Right lobe of liver (tissue), 4 donors: ENCODE data around the gene BCL10.

Experiments used
- POLR2A ChIP-seq: fragments of 450-650 bp; IDR thresholded peaks from one replicate; pipeline ENCODE4 v1.6.1; 2017; ENCODE audit warnings: antibody characterized with exemption, mild to moderate bottlenecking
- TF ChIP-seq, protein P1 (sequence below), 4 donors: fragments of 200-600 bp in 3 of 4; fragments of 450-650 bp in 1 of 4; IDR thresholded peaks; one replicate each; pipeline versions ENCODE4 v1.5.1 to v1.8.0; 2016 to 2022; ENCODE audit warnings: antibody characterized with exemption in 4 of 4, mild to moderate bottlenecking in 2 of 4
- donor health status: DM: no; HTN: no; CAD: no.
- donor health status: DM: no; HTN: no; CAD: no.
- donor health status: DM: no; HTN: yes; CAD: no.

DNA sequence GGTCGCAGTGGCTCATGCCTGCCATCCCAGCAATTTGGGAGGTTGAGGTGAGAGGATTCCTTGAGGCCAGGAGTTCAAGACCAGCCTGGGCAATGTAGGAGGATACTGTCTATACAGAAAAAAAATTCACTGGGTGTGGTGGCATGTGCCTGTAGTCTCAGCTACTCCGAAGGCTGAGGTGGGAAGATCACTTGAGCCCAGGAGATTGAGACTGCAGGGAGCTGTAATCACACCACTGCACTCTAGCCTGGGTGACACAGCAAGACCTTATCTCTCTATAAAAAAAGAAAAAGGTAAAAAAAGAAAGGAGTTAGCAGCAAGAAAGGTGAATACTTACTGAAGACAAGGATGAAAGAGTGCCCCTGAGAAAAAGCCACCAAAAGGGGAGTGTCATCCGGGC, 23.7 kb upstream of the BCL10 start:
- TF ChIP-seq, protein P1, sequence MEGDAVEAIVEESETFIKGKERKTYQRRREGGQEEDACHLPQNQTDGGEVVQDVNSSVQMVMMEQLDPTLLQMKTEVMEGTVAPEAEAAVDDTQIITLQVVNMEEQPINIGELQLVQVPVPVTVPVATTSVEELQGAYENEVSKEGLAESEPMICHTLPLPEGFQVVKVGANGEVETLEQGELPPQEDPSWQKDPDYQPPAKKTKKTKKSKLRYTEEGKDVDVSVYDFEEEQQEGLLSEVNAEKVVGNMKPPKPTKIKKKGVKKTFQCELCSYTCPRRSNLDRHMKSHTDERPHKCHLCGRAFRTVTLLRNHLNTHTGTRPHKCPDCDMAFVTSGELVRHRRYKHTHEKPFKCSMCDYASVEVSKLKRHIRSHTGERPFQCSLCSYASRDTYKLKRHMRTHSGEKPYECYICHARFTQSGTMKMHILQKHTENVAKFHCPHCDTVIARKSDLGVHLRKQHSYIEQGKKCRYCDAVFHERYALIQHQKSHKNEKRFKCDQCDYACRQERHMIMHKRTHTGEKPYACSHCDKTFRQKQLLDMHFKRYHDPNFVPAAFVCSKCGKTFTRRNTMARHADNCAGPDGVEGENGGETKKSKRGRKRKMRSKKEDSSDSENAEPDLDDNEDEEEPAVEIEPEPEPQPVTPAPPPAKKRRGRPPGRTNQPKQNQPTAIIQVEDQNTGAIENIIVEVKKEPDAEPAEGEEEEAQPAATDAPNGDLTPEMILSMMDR (IDR thresholded peaks at IDR 0.05) = no peak
- no peak for TF ChIP-seq POLR2A
